ENCODE results near the gene BUD31. TPM values are rescaled to one million over a fixed set of nuclear protein-coding genes. Genes with fewer than 3 reads are reported as not detected.

The BUD31 gene
- total RNA-seq, 1 experiment from 2014 or later: 154 TPM

Other genes with a start within 250 kb of the BUD31 start
- gene KPNA7, start 200.9 kb upstream of the BUD31 start, total RNA-seq (2021; ENCODE audit: unreplicated experiment): not detected
- gene MYH16, start 136.1 kb upstream of the BUD31 start, total RNA-seq (2021; ENCODE audit: unreplicated experiment): 0.57 TPM
- gene ARPC1A, start 83.1 kb upstream of the BUD31 start, total RNA-seq (2021; ENCODE audit: unreplicated experiment): 250 TPM
- gene ARPC1B, start 34.2 kb upstream of the BUD31 start, total RNA-seq (2021; ENCODE audit: unreplicated experiment): 192 TPM
- gene PDAP1, start 372 bp upstream of the BUD31 start, total RNA-seq (2021; ENCODE audit: unreplicated experiment): 200 TPM
- 9.2 TPM for gene PTCD1, start 29.8 kb downstream of the BUD31 start, total RNA-seq (2021; ENCODE audit: unreplicated experiment)
- 67.0 TPM for gene CPSF4, start 30.0 kb downstream of the BUD31 start, total RNA-seq (2021; ENCODE audit: unreplicated experiment)
- gene ATP5MF, start 57.2 kb downstream of the BUD31 start, total RNA-seq (2021; ENCODE audit: unreplicated experiment): 351 TPM
- gene ZNF789, start 63.9 kb downstream of the BUD31 start, total RNA-seq (2021; ENCODE audit: unreplicated experiment): 8.2 TPM
- 22.1 TPM for gene ZNF394, start 91.3 kb downstream of the BUD31 start, total RNA-seq (2021; ENCODE audit: unreplicated experiment)
- 10.2 TPM for gene ZKSCAN5, start 95.7 kb downstream of the BUD31 start, total RNA-seq (2021; ENCODE audit: unreplicated experiment)
- 4.7 TPM for gene FAM200A, start 143.1 kb downstream of the BUD31 start, total RNA-seq (2021; ENCODE audit: unreplicated experiment)
- gene ZNF655, start 149.7 kb downstream of the BUD31 start, total RNA-seq (2021; ENCODE audit: unreplicated experiment): 45.0 TPM
- 3.1 TPM for gene TMEM225B, start 189.3 kb downstream of the BUD31 start, total RNA-seq (2021; ENCODE audit: unreplicated experiment)
- 14.0 TPM for gene ZSCAN25, start 208.0 kb downstream of the BUD31 start, total RNA-seq (2021; ENCODE audit: unreplicated experiment)

All from HCT116 (cell line).